Astrocyte of the cerebellum (primary cell): ENCODE results near the gene EYS.

ENCODE experiments used
- DNase-seq: peaks from one replicate; pipeline ENCODE4 v3.0.0-alpha.2; 2011; ENCODE audit warnings: low read depth
- H3K4me3 ChIP-seq: 2 replicates; pipeline ENCODE4 v1.5.1; 2011; ENCODE audit warnings: mild to moderate bottlenecking, low read depth, low read length, moderate library complexity
- in situ Hi-C: cut with HindIII; loops from 2 replicates; pipeline ENCODE4 v1.10.0; 2017; ENCODE audit warnings: low sequenced_read_pairs
- TF ChIP-seq, protein P1 (sequence below): IDR thresholded peaks from 2 replicates; pipeline ENCODE4 v1.5.1; 2012; ENCODE audit warnings: low read length, low read depth, moderate library complexity, mild to moderate bottlenecking; ENCODE audit errors: missing control alignments

The EYS gene

GRCh38 chr6:64213697-64214096 lies 1493.3 kb downstream of the EYS start:
- in situ Hi-C loops = no loop called here
- TF ChIP-seq, protein P1, sequence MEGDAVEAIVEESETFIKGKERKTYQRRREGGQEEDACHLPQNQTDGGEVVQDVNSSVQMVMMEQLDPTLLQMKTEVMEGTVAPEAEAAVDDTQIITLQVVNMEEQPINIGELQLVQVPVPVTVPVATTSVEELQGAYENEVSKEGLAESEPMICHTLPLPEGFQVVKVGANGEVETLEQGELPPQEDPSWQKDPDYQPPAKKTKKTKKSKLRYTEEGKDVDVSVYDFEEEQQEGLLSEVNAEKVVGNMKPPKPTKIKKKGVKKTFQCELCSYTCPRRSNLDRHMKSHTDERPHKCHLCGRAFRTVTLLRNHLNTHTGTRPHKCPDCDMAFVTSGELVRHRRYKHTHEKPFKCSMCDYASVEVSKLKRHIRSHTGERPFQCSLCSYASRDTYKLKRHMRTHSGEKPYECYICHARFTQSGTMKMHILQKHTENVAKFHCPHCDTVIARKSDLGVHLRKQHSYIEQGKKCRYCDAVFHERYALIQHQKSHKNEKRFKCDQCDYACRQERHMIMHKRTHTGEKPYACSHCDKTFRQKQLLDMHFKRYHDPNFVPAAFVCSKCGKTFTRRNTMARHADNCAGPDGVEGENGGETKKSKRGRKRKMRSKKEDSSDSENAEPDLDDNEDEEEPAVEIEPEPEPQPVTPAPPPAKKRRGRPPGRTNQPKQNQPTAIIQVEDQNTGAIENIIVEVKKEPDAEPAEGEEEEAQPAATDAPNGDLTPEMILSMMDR = no peak
- DNase-seq = no peak

DNA sequence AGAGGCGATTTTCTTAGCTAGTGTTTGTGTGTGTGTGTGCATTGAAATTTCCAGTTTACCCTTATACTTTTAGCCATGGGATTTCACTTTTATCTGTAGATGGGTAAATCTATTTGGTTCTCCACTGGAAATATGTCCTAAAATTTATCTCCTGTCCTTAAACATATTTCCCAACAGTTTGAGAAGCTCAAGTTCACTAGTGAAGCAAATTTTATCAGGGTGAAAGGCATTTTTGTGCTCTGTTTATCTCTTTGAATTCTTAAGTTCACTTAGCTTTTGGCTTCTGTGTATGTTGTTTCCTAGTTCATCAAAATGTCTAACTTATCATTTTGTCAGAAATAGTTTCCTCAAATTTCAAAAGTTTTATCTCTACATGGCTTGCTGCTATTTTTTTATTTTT lies 1509.8 kb downstream of the EYS start:
- in situ Hi-C loops = no loop called here
- TF ChIP-seq, protein P1 = no peak
- H3K4me3 ChIP-seq = no peak overlapping the region
- no peak for DNase-seq

More at GRCh38 chr6:64213697-64214096, 1493.3 kb downstream of the EYS start:
- H3K4me3 ChIP-seq = no peak overlapping the region

GRCh38 chr6:64186592-64186991 lies 1520.4 kb downstream of the EYS start:
- in situ Hi-C loops = no loop called here
- DNase-seq = no peak
- TF ChIP-seq, protein P1 = no peak
- H3K4me3 ChIP-seq = no peak overlapping the region

- no peak for DNase-seq
- no peak overlapping the region for H3K4me3 ChIP-seq
- TF ChIP-seq, protein P1 = no peak
- in situ Hi-C loops = no loop called here
Measured at GRCh38 chr6:64185621-64186020, 1521.4 kb downstream of the EYS start.

- H3K4me3 ChIP-seq = no peak overlapping the region
- DNase-seq = no peak
- in situ Hi-C loops = no loop called here
- TF ChIP-seq, protein P1 = no peak
Measured at GRCh38 chr6:64175296-64175695, 1531.7 kb downstream of the EYS start.

DNA sequence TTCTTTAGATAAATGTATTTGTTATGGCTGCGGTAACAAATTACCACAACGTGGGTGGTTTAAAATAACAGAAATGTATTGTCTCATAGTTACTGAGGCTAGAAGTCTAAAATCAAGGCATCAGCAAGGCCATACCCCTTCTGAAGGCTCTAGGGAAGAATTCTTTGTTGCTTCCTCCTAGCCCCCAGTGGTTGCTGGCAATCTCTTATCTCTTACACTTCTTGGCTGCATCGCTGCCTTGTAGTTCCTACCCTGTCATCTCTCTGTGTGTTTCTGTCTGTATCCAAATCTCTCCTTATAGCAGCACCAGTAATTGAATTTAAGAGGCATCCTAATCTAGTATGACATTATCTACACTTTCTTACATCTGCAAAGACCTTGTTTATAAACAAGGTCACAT lies 1536.7 kb downstream of the EYS start:
- in situ Hi-C loops = no loop called here
- no peak for DNase-seq
- TF ChIP-seq, protein P1 = no peak

DNA sequence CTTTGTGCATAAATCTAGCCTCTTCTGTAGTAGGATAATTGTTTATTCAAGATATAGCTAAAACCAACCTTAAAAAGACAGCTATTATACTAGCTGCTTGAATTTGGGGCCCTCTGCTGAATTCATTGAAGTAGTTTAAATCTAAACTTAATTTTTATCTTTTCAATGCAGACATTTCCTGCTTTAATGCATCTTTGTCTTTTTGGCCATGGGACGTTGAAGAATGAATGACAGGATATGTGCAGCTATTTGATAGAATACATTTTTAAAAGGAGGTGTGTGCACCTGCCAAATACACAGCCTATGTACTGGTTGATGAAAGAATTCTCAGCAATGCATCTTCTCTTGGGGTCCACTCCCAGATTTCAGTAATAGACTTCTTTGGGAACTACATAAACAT lies 1546.5 kb downstream of the EYS start:
- no peak for DNase-seq
- no peak overlapping the region for H3K4me3 ChIP-seq
- in situ Hi-C loops = no loop called here
- TF ChIP-seq, protein P1 = no peak

More for the DNA sequence above, 1536.7 kb downstream of the EYS start:
- H3K4me3 ChIP-seq = no peak overlapping the region
